ENCODE data around the gene TACC2.

TACC2 gene

GRCh38 chr10:122132882-122133565 is 144.1 kb downstream of the TACC2 start:
- TF ChIP-seq CTCF (IDR thresholded peaks at IDR 0.05; ENCODE audit: low read depth, low read length) = no peak
- no peak overlapping the region for H3K4me3 ChIP-seq (ENCODE audit: low read depth, low read length)

- TF ChIP-seq CTCF (IDR thresholded peaks at IDR 0.05; ENCODE audit: low read depth, low read length) = no peak
- no peak overlapping the region for H3K4me3 ChIP-seq (ENCODE audit: low read depth, low read length)
Observed at GRCh38 chr10:122135251-122136025, 146.5 kb downstream of the TACC2 start.

GRCh38 chr10:122138831-122139625 is 150.1 kb downstream of the TACC2 start:
- H3K4me3 ChIP-seq (ENCODE audit: low read depth, low read length) = no peak overlapping the region
- TF ChIP-seq CTCF (IDR thresholded peaks at IDR 0.05; ENCODE audit: low read depth, low read length) = no peak

- TF ChIP-seq CTCF (IDR thresholded peaks at IDR 0.05; ENCODE audit: low read depth, low read length) = no peak
- H3K4me3 ChIP-seq (ENCODE audit: low read depth, low read length) = no peak overlapping the region
Observed at GRCh38 chr10:122139627-122140170, 150.7 kb downstream of the TACC2 start.

- no peak for TF ChIP-seq CTCF (IDR thresholded peaks at IDR 0.05; ENCODE audit: low read depth, low read length)
- no peak overlapping the region for H3K4me3 ChIP-seq (ENCODE audit: low read depth, low read length)
Observed at GRCh38 chr10:122140461-122140902, 151.5 kb downstream of the TACC2 start.

- TF ChIP-seq CTCF (IDR thresholded peaks at IDR 0.05; ENCODE audit: low read depth, low read length) = no peak
- H3K4me3 ChIP-seq (ENCODE audit: low read depth, low read length) = no peak overlapping the region
Observed at GRCh38 chr10:122140941-122141623, 152.1 kb downstream of the TACC2 start.
